Measurements from ENCODE around the gene RNF114.
A peak's percentile ranks its signal among the peaks of the same experiment; 100 is the strongest.
"Not testable (repeated sequence)": the region's sequence is repeated elsewhere in the genome, so short reads cannot be mapped to it uniquely, and the experiment has no call there.

The RNF114 gene

GRCh38 chr20:49936153-49937026 lies at the start of gene RNF114:
RNF114 (plus strand) TSS chr20:49936397; CDS start chr20:49936413, 16 bp downstream.
- DNase-seq, result peak; percentile 91 to 92

- DNase-seq, result no peak
These were observed 49.5 kb upstream of the RNF114 start for GRCh38 chr20:49886571-49887213.

- no peak for DNase-seq
These were observed 48.7 kb upstream of the RNF114 start for GRCh38 chr20:49887251-49888211.

- DNase-seq, result peak; percentile 67 to 72
These were observed 47.8 kb upstream of the RNF114 start for GRCh38 chr20:49888212-49889000.

- DNase-seq, result no peak
These were observed 46.9 kb upstream of the RNF114 start for GRCh38 chr20:49889001-49889934.

- DNase-seq, result no peak
These were observed 46.3 kb upstream of the RNF114 start for GRCh38 chr20:49889935-49890333.

- DNase-seq, result no peak
These were observed 45.5 kb upstream of the RNF114 start for GRCh38 chr20:49890471-49891361.

GRCh38 chr20:49891476-49892110 lies 44.6 kb upstream of the RNF114 start:
- no peak for DNase-seq

- no peak for DNase-seq
These were observed 43.9 kb upstream of the RNF114 start for GRCh38 chr20:49892260-49892659.

GRCh38 chr20:49892817-49893216 lies 43.4 kb upstream of the RNF114 start:
- peak in 1 of 2 experiments; percentile 18 for DNase-seq

- peak; percentile 62 to 77 for DNase-seq
These were observed 42.7 kb upstream of the RNF114 start for GRCh38 chr20:49893242-49894072.

- peak; percentile 54 to 66 for DNase-seq
These were observed 42.1 kb upstream of the RNF114 start for GRCh38 chr20:49894073-49894470.

- DNase-seq, result not testable (repeated sequence)
These were observed 40.6 kb upstream of the RNF114 start for GRCh38 chr20:49895474-49896093.

- DNase-seq, result no peak
These were observed 40.0 kb upstream of the RNF114 start for GRCh38 chr20:49896204-49896603.

- no peak for DNase-seq
These were observed 36.4 kb upstream of the RNF114 start for GRCh38 chr20:49899541-49900383.

- DNase-seq, result no peak
These were observed 34.6 kb upstream of the RNF114 start for GRCh38 chr20:49901588-49901987.

Measured in activated CD4-positive, alpha-beta T cell treated with anti-CD3 and anti-CD28 coated beads, Interleukin-2, amount 50 U/mL, for 48 hours (primary cell).